GM20000 (cell line): ENCODE measurements around the gene SCAPER.

Experiments
- DNase-seq: peaks from one replicate; pipeline ENCODE4 v3.0.0; 2012; ENCODE audit warnings: low spot score
- CTCF ChIP-seq: IDR thresholded peaks from 2 replicates; pipeline ENCODE4 v1.5.1; 2012; ENCODE audit warnings: mild to moderate bottlenecking, control low read depth; ENCODE audit errors: extremely low read depth, missing control alignments

The SCAPER gene

GRCh38 chr15:76844096-76844495, 61.0 kb downstream of the SCAPER start:
- DNase-seq = no peak

GRCh38 chr15:76843269-76843668, 61.9 kb downstream of the SCAPER start:
- no peak for DNase-seq
- no peak for TF ChIP-seq CTCF

More at GRCh38 chr15:76844096-76844495, 61.0 kb downstream of the SCAPER start:
- no peak for TF ChIP-seq CTCF

GRCh38 chr15:76840830-76841460, 64.2 kb downstream of the SCAPER start:
- DNase-seq = peak; percentile 16
- TF ChIP-seq CTCF = peak; percentile 8

GRCh38 chr15:76839173-76839572, 66.0 kb downstream of the SCAPER start:
- DNase-seq = no peak
- no peak for TF ChIP-seq CTCF

GRCh38 chr15:76837474-76837873, 67.7 kb downstream of the SCAPER start:
- no peak for TF ChIP-seq CTCF
- no peak for DNase-seq

GRCh38 chr15:76829939-76830338, 75.2 kb downstream of the SCAPER start:
- no peak for TF ChIP-seq CTCF
- DNase-seq = no peak

- no peak for DNase-seq
- no peak for TF ChIP-seq CTCF
These were observed 81.2 kb downstream of the SCAPER start for GRCh38 chr15:76823890-76824289.
